Loucy (cell line): ENCODE results near the gene KCTD4.

Source experiments
- EZH2phosphoT487 ChIP-seq: fragments of 200-600 bp; IDR thresholded peaks from 2 replicates; pipeline ENCODE4 v1.6.1; 2018; ENCODE audit warnings: antibody characterized with exemption, mild to moderate bottlenecking, moderate library complexity, borderline replicate concordance
- TF ChIP-seq, protein P1 (sequence below): fragments of 200-600 bp; sonication (generic); conservative IDR thresholded peaks from 2 replicates; pipeline ENCODE4 v1.5.1; 2014; ENCODE audit warnings: mild to moderate bottlenecking, antibody characterized with exemption, low read length

DNA sequence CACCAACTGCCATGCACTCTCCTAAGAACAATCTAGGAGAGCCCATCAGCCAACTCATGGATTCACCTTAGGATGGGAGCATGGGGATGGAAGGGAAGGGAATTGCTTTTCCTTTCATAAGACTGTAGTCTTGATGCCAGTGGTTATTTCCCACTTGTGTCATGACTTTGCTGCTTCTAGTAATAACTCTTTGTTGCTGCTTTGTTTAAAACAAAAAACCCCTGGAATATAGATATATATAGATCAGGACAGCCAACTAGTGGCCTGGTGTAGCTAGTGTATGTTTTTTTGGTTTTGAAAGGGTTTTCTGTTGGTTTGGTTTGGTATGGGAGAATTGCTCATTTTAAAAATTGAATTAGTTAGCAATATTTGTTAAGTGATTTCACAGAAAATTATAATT is 39.3 kb upstream of the KCTD4 start:
- TF ChIP-seq, protein P1, sequence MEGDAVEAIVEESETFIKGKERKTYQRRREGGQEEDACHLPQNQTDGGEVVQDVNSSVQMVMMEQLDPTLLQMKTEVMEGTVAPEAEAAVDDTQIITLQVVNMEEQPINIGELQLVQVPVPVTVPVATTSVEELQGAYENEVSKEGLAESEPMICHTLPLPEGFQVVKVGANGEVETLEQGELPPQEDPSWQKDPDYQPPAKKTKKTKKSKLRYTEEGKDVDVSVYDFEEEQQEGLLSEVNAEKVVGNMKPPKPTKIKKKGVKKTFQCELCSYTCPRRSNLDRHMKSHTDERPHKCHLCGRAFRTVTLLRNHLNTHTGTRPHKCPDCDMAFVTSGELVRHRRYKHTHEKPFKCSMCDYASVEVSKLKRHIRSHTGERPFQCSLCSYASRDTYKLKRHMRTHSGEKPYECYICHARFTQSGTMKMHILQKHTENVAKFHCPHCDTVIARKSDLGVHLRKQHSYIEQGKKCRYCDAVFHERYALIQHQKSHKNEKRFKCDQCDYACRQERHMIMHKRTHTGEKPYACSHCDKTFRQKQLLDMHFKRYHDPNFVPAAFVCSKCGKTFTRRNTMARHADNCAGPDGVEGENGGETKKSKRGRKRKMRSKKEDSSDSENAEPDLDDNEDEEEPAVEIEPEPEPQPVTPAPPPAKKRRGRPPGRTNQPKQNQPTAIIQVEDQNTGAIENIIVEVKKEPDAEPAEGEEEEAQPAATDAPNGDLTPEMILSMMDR: no peak
- TF ChIP-seq EZH2phosphoT487: no peak
